Measurements from ENCODE around the gene ZEB2. TPM values are rescaled to one million over a fixed set of nuclear protein-coding genes. Genes with fewer than 3 reads are reported as not detected.

Gene ZEB2
- total RNA-seq, 5 donors from 2014 or later (not counting 1 experiment from before 2014, with no cell fraction given): 8.9 to 106 (median 23.7) TPM

DNA sequence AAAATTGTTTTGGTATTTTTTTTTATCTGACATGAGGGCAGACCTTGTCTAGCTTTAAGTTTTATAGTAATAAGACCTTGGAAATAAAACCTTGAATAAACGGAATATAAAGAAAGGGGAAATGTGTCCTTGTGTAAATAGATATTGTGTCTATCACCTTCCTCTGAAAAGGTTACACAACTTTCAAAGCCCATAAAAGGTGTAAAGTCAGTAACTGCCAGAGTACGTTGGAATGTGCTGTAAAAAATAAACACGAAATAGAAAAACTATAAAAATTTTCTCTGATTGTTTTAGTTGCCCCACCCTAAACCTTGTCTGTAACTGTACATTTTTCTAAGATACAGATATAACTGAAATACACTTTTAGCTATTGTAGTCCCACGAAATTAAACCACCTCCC lies 82.3 kb downstream of the ZEB2 start:
- no peak for DNase-seq
- Histone ChIP-seq H3K4me3 (ENCODE audit: control insufficient read depth in 1 of 2, extremely low read depth in 1 of 2, low read length in 1 of 2) (no peak overlapping the region), H3K36me3 (ENCODE audit: control insufficient read depth in 2 of 2, extremely low read depth in 1 of 2, insufficient read depth in 1 of 2, low read length in 1 of 2) (no peaks in the 10 kb centered on the region), H3K4me1 (ENCODE audit: control insufficient read depth in 1 of 2, extremely low read depth in 1 of 2, insufficient read depth in 2 of 2, low read length in 2 of 2) (no peaks in the 10 kb centered on the region), H3K27ac (ENCODE audit: low read length) (no peak overlapping the region), H3K27me3 (replicated peaks in 1 of 2; ENCODE audit: control insufficient read depth in 2 of 2, extremely low read depth in 1 of 2, insufficient read depth in 2 of 2, low read length in 1 of 2) (no peaks in the 10 kb centered on the region), H3K9me3 (no peaks in the 10 kb centered on the region)
- H3K9me3 Mint-ChIP-seq: no peaks in the 10 kb centered on the region
- H3K36me3 Mint-ChIP-seq: peaks cover 3% of the 10 kb centered on the region
- CTCF ChIA-PET: interaction anchor here in 1 of 2 donors (0.6 kb wide), 1 partner anchor 65 kb away, joined by 3 read pairs; no protein-coding TSS in a partner anchor
- H3K4me3 Mint-ChIP-seq: no peak overlapping the region
- 43% methylated on average over 1 of the region's 4 CpGs for WGBS (ENCODE audit: insufficient coverage)
- ATAC-seq (replicated peaks in 1 of 4): no peak
- H3K4me1 Mint-ChIP-seq: peaks cover 0 to 18% (median 0%) of the 10 kb centered on the region in 3 donors
- POLR2A ChIA-PET: no interaction called here
- no peaks in the 10 kb centered on the region for H3K27me3 Mint-ChIP-seq
- H3K27ac Mint-ChIP-seq: no peak overlapping the region

DNA sequence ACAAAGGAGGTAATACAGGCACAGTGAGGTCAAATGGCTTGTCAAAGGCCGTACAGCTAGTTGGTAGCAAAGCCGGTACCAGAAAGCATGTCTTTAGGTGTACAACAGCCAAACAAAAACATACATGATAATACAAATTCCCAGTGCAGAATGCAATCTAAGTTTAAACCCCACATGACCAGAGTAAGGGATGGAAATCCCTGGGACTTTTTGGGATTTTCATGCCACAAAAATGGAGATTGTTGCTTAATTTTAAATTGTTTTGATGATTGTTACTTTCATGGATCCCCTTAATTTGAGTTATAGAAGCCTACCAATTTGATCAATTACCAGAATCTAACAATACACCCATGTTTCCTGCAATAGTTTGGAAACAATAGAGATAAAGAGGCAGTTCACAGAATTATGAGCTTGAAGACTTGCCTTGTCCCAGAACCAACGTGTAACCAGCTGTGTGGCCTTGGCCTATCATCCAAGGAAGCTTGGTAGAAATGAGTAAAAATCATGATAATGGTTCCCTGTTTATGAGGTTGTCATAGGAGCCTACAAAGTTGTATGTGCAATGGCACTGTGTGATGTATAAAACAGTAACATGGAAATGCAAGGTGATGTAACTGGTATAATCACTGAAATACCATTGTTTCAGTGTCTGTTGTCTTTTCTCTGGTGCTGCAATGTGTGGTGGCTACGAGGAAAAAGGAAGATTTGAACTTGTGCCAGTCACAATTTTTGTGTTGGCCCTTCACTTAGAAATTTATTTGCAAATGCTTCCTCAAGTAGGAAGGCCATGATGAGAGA lies 85.3 kb downstream of the ZEB2 start:
- no peak for DNase-seq
- H3K27ac ChIP-seq (ENCODE audit: low read length): no peak overlapping the region
- CTCF ChIA-PET: interaction anchor here in 1 of 2 donors (0.7 kb wide), 1 partner anchor 34 kb away, joined by 4 read pairs; no protein-coding TSS in a partner anchor
- H3K36me3 Mint-ChIP-seq: peaks cover 3% of the 10 kb centered on the region
- no peak for ATAC-seq (replicated peaks in 1 of 4)
- no peaks in the 10 kb centered on the region for H3K9me3 ChIP-seq
- H3K27me3 ChIP-seq (replicated peaks in 1 of 2; ENCODE audit: control insufficient read depth in 2 of 2, extremely low read depth in 1 of 2, insufficient read depth in 2 of 2, low read length in 1 of 2): no peaks in the 10 kb centered on the region
- H3K4me3 ChIP-seq (ENCODE audit: control insufficient read depth in 1 of 2, extremely low read depth in 1 of 2, low read length in 1 of 2): no peak overlapping the region
- no peak overlapping the region for H3K27ac Mint-ChIP-seq
- H3K9me3 Mint-ChIP-seq: no peaks in the 10 kb centered on the region
- no peak overlapping the region for H3K4me3 Mint-ChIP-seq
- no peaks in the 10 kb centered on the region for H3K4me1 ChIP-seq (ENCODE audit: control insufficient read depth in 1 of 2, extremely low read depth in 1 of 2, insufficient read depth in 2 of 2, low read length in 2 of 2)
- POLR2A ChIA-PET: no interaction called here
- WGBS (ENCODE audit: insufficient coverage): 80% methylated on average over 2 of the region's 4 CpGs
- no peaks in the 10 kb centered on the region for H3K36me3 ChIP-seq (ENCODE audit: control insufficient read depth in 2 of 2, extremely low read depth in 1 of 2, insufficient read depth in 1 of 2, low read length in 1 of 2)
- peaks cover 0 to 12% (median 0%) of the 10 kb centered on the region in 3 donors for H3K4me1 Mint-ChIP-seq
- no peaks in the 10 kb centered on the region for H3K27me3 Mint-ChIP-seq

DNA sequence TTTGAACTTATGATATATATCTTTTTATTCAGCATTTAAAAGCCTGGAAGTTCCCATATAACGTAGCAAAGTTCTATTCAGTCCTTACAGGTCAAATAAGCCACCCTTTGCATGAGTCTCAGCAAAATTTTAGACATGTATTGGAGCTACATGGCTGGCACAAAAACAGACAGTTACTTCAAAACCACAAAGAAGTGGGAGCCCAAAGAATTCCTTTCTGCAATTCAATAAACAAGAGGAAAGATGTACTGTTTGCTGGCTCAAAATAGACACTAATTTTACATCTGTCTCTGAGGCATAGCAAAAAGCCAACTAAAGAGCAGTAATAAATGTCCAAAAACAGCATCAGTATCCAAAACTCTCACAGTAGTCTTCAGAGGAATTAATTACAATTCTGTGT lies 87.0 kb downstream of the ZEB2 start:
- H3K4me3 Mint-ChIP-seq: no peak overlapping the region
- POLR2A ChIA-PET: interaction anchor here in 1 of 2 donors (0.7 kb wide), 1 partner anchor 70 kb away, joined by 3 read pairs; no protein-coding TSS in a partner anchor
- peaks cover 3% of the 10 kb centered on the region for H3K36me3 Mint-ChIP-seq
- 80% methylated on average over 1 of the region's 1 CpG for WGBS (ENCODE audit: insufficient coverage)
- no peak overlapping the region for H3K27ac Mint-ChIP-seq
- no peaks in the 10 kb centered on the region for H3K9me3 Mint-ChIP-seq
- Histone ChIP-seq H3K4me1 (ENCODE audit: control insufficient read depth in 1 of 2, extremely low read depth in 1 of 2, insufficient read depth in 2 of 2, low read length in 2 of 2) (no peaks in the 10 kb centered on the region), H3K4me3 (ENCODE audit: control insufficient read depth in 1 of 2, extremely low read depth in 1 of 2, low read length in 1 of 2) (no peak overlapping the region), H3K27ac (ENCODE audit: low read length) (no peak overlapping the region), H3K36me3 (ENCODE audit: control insufficient read depth in 2 of 2, extremely low read depth in 1 of 2, insufficient read depth in 1 of 2, low read length in 1 of 2) (no peaks in the 10 kb centered on the region), H3K27me3 (replicated peaks in 1 of 2; ENCODE audit: control insufficient read depth in 2 of 2, extremely low read depth in 1 of 2, insufficient read depth in 2 of 2, low read length in 1 of 2) (no peaks in the 10 kb centered on the region), H3K9me3 (no peaks in the 10 kb centered on the region)
- peaks cover 0 to 4% (median 0%) of the 10 kb centered on the region in 3 donors for H3K4me1 Mint-ChIP-seq
- ATAC-seq (replicated peaks in 1 of 4): no peak
- no peak for DNase-seq
- CTCF ChIA-PET: no interaction called here
- H3K27me3 Mint-ChIP-seq: no peaks in the 10 kb centered on the region

DNA sequence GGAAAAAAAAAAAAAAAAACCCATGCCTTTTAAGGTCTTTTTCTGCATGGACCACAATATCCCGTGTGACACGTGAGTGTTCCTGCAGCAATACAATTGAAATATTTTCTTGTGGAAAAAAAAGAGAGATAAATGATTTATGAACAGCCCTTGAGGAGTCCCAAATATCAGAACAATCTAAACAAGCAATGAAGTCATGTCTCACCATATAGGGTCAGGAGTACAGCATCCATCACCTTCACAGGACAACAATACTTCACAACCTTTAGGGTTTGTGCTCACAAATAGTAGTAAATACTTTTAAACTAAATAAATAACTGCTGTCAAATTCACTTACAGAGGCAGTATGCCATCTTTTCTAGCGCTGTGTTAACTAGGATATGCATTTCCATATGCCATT lies 87.9 kb downstream of the ZEB2 start:
- Mint-ChIP-seq H3K9me3 (no peaks in the 10 kb centered on the region), H3K27me3 (peaks cover 0 to 3% of the 10 kb centered on the region in 2 donors), H3K4me3 (no peak overlapping the region), H3K4me1 (peaks cover 0 to 7% (median 0%) of the 10 kb centered on the region in 3 donors), H3K27ac (no peak overlapping the region), H3K36me3 (peaks cover 3% of the 10 kb centered on the region)
- H3K27me3 ChIP-seq (replicated peaks in 1 of 2; ENCODE audit: control insufficient read depth in 2 of 2, extremely low read depth in 1 of 2, insufficient read depth in 2 of 2, low read length in 1 of 2): no peaks in the 10 kb centered on the region
- no peak overlapping the region for H3K4me3 ChIP-seq (ENCODE audit: control insufficient read depth in 1 of 2, extremely low read depth in 1 of 2, low read length in 1 of 2)
- no peak overlapping the region for H3K27ac ChIP-seq (ENCODE audit: low read length)
- ATAC-seq (replicated peaks in 1 of 4): no peak
- ChIA-PET CTCF (no interaction called here), POLR2A (no interaction called here)
- no CpG with 5 or more reads among the region's 3 CpGs for WGBS (ENCODE audit: insufficient coverage)
- no peaks in the 10 kb centered on the region for H3K9me3 ChIP-seq
- no peak for DNase-seq
- H3K36me3 ChIP-seq (ENCODE audit: control insufficient read depth in 2 of 2, extremely low read depth in 1 of 2, insufficient read depth in 1 of 2, low read length in 1 of 2): no peaks in the 10 kb centered on the region
- H3K4me1 ChIP-seq (ENCODE audit: control insufficient read depth in 1 of 2, extremely low read depth in 1 of 2, insufficient read depth in 2 of 2, low read length in 2 of 2): no peaks in the 10 kb centered on the region

DNA sequence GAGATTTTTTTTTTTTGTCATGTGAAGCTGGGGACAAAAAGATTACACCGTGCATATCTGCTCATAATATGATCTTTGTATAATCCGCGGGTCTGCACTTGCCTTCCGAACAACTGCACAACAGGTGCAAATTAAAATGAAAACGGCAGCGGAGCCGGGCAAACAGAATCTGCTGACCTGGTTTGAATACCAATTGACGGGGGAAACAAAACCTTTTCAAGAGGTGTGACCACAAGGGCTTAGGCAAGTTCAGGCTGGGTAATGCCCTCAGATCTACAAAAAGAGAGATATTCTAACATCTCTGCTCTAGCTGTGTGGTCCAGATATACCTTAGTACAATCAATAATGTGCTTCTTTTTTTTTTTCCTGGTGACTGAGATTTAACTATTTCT lies 88.5 kb downstream of the ZEB2 start:
- H3K27ac ChIP-seq (ENCODE audit: low read length): peak overlapping the region; percentile 53
- CTCF ChIA-PET: no interaction called here

DNA sequence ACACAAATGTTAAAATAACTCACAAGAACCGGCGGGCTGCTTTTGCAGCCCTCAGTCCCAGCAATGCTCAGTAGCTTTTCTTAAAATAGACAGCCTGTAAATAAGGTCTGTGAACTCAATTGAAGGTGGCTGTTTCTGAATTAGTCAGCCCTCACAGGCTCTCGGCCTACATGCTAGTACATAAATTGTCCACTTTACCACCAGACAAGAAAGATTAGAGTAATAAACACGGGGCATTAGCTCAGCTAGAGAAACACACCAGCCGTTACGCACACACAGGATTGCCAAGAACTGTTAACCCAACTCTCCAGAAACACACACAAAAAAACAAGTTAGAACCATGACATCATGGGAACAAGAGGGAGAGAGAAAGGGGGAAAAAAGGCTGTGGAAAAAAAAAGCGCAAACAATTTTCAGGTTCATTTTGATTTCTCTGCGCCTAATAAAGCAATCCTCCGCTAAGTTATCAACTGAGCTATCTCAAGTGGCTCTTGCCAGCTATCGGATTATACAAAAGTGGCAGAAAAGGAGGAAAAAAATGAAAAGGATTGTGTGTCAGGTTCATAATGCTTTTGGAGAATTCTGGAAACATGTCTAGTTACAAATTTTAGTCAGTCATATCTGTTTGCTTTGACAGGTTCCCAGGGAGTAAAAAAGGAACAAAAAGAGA lies 89.1 kb downstream of the ZEB2 start:
- 85% methylated on average over 4 of the region's 10 CpGs for WGBS (ENCODE audit: insufficient coverage)
- Mint-ChIP-seq H3K27ac (no peak overlapping the region), H3K36me3 (peaks cover 3% of the 10 kb centered on the region), H3K4me1 (peaks cover 0 to 11% (median 0%) of the 10 kb centered on the region in 3 donors), H3K27me3 (peaks cover 0 to 4% of the 10 kb centered on the region in 2 donors), H3K9me3 (no peaks in the 10 kb centered on the region), H3K4me3 (no peak overlapping the region)
- no peaks in the 10 kb centered on the region for H3K9me3 ChIP-seq
- no peaks in the 10 kb centered on the region for H3K4me1 ChIP-seq (ENCODE audit: control insufficient read depth in 1 of 2, extremely low read depth in 1 of 2, insufficient read depth in 2 of 2, low read length in 2 of 2)
- POLR2A ChIA-PET: interaction anchor here in 1 of 2 donors (0.6 to 0.7 kb wide), 2 partner anchors 28 to 78 kb away, joined by 3 read pairs; no protein-coding TSS in a partner anchor
- H3K4me3 ChIP-seq (ENCODE audit: control insufficient read depth in 1 of 2, extremely low read depth in 1 of 2, low read length in 1 of 2): no peak overlapping the region
- CTCF ChIA-PET: no interaction called here
- ATAC-seq (replicated peaks in 1 of 4) (no peak), DNase-seq (peak in 2 of 35 experiments; percentile 15 to 26)
- H3K27me3 ChIP-seq (replicated peaks in 1 of 2; ENCODE audit: control insufficient read depth in 2 of 2, extremely low read depth in 1 of 2, insufficient read depth in 2 of 2, low read length in 1 of 2): no peaks in the 10 kb centered on the region
- no peaks in the 10 kb centered on the region for H3K36me3 ChIP-seq (ENCODE audit: control insufficient read depth in 2 of 2, extremely low read depth in 1 of 2, insufficient read depth in 1 of 2, low read length in 1 of 2)
- peak overlapping the region; percentile 53 for H3K27ac ChIP-seq (ENCODE audit: low read length)

More for the DNA sequence above, 88.5 kb downstream of the ZEB2 start:
- DNase-seq (peak in 5 of 35 experiments; percentile 6 to 50 (median 27)), ATAC-seq (replicated peaks in 1 of 4) (no peak)
- H3K4me1 Mint-ChIP-seq: peaks cover 0 to 8% (median 0%) of the 10 kb centered on the region in 3 donors
- H3K9me3 Mint-ChIP-seq: no peaks in the 10 kb centered on the region
- 71% methylated on average over 8 of the region's 8 CpGs for WGBS (ENCODE audit: insufficient coverage)
- POLR2A ChIA-PET: interaction anchor here in 1 of 2 donors (0.7 kb wide), 1 partner anchor 77 kb away, joined by 3 read pairs; no protein-coding TSS in a partner anchor
- Histone ChIP-seq H3K27me3 (replicated peaks in 1 of 2; ENCODE audit: control insufficient read depth in 2 of 2, extremely low read depth in 1 of 2, insufficient read depth in 2 of 2, low read length in 1 of 2) (no peaks in the 10 kb centered on the region), H3K36me3 (ENCODE audit: control insufficient read depth in 2 of 2, extremely low read depth in 1 of 2, insufficient read depth in 1 of 2, low read length in 1 of 2) (no peaks in the 10 kb centered on the region), H3K4me3 (ENCODE audit: control insufficient read depth in 1 of 2, extremely low read depth in 1 of 2, low read length in 1 of 2) (no peak overlapping the region), H3K9me3 (no peaks in the 10 kb centered on the region), H3K4me1 (ENCODE audit: control insufficient read depth in 1 of 2, extremely low read depth in 1 of 2, insufficient read depth in 2 of 2, low read length in 2 of 2) (no peaks in the 10 kb centered on the region)
- peaks cover 3% of the 10 kb centered on the region for H3K36me3 Mint-ChIP-seq
- H3K27ac Mint-ChIP-seq: no peak overlapping the region
- peaks cover 0 to 4% of the 10 kb centered on the region in 2 donors for H3K27me3 Mint-ChIP-seq
- H3K4me3 Mint-ChIP-seq: no peak overlapping the region

Data from T-cell (primary cell).